HG03575 (cell line): ENCODE results near the gene GLB1L.

ENCODE experiments used
- ATAC-seq: cut with Tn5 transposase; IDR thresholded peaks from one replicate; pipeline ENCODE4 v1.9.1; 2021; ENCODE audit not compliant: unreplicated experiment, insufficient number of reproducible peaks, low FRiP score; ENCODE audit errors: extremely low read depth

GLB1L gene

GRCh38 chr2:219230059-219230540 is 15.1 kb downstream of the GLB1L start:
- no peak for ATAC-seq

DNA sequence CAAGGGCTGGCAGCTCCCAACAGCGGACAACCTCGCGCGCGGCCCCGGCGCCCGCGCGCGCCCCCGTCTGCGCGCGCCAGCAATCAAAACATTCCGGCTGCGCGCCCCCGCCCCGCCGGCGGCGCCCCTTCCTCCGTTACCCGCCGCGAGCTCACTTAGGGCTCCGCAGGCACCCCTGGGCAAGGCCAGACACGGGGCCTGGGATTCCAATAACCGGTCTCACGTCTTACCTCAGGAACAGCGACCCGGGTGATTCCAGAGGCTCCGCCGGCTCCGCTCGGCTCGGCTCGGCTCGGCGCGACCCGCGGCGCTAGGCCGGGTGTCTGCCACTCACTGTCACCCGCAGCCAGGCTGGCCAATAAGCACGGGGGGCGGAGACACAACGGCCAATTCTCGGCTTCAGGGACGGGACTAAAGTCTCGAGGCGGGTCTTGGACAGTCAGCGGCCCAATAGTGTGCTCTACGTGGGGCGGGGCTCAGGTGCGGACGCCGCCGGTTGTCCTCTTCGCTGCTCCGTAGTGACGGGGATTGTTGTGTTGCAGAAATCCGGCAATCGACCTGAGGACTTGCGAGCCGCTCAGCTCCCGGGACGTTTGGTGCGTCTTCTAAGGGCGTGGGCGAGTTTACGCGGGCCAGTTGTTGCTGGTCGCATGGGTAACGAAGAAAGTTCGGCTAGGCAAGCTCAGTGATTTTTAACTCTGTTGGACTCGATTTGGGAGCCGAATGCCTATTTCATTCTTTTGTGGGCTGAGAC is 15.8 kb downstream of the GLB1L start, which contains the start of the genes ANKZF1 and ATG9A:
ANKZF1 (plus strand) TSS at position 502 of the 754 bp plus-strand sequence. CDS start 452 bp downstream, outside the sequence.
ATG9A (minus strand) TSS at position 332 of the 754 bp plus-strand sequence. CDS start 1,612 bp downstream, outside the sequence.
- ATAC-seq = peak; percentile 79

DNA sequence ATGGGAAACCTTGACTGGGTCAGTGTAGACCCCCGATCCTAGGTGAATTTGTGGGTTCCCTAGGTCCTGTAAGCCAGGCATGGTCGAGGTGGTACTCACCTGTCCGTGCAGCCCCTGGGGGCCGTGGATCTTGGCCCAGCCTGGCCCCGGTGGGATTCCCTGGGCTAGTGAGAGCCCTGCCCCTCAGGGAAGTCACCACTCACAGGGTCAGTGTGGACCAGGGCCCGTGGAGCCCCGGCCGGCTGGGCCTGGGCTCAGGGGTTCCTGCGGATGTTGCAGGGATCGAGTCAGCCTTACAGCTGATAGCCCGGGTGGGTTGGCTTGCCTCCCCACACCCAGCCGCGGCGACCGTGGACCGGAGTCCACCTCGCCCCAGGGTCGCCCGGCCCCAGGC is 16.3 kb downstream of the GLB1L start:
- peak; percentile 5 for ATAC-seq

- no peak for ATAC-seq
Observed at GRCh38 chr2:219228041-219228910, 17.0 kb downstream of the GLB1L start.

- no peak for ATAC-seq
Observed at GRCh38 chr2:219225350-219225749, 19.9 kb downstream of the GLB1L start.

GRCh38 chr2:219223831-219224610 is 21.2 kb downstream of the GLB1L start:
- ATAC-seq = no peak

GRCh38 chr2:219221957-219222518 is 23.2 kb downstream of the GLB1L start:
- no peak for ATAC-seq

GRCh38 chr2:219220652-219221402 is 24.4 kb downstream of the GLB1L start:
- no peak for ATAC-seq

GRCh38 chr2:219219784-219220532 is 25.3 kb downstream of the GLB1L start:
- ATAC-seq = no peak

DNA sequence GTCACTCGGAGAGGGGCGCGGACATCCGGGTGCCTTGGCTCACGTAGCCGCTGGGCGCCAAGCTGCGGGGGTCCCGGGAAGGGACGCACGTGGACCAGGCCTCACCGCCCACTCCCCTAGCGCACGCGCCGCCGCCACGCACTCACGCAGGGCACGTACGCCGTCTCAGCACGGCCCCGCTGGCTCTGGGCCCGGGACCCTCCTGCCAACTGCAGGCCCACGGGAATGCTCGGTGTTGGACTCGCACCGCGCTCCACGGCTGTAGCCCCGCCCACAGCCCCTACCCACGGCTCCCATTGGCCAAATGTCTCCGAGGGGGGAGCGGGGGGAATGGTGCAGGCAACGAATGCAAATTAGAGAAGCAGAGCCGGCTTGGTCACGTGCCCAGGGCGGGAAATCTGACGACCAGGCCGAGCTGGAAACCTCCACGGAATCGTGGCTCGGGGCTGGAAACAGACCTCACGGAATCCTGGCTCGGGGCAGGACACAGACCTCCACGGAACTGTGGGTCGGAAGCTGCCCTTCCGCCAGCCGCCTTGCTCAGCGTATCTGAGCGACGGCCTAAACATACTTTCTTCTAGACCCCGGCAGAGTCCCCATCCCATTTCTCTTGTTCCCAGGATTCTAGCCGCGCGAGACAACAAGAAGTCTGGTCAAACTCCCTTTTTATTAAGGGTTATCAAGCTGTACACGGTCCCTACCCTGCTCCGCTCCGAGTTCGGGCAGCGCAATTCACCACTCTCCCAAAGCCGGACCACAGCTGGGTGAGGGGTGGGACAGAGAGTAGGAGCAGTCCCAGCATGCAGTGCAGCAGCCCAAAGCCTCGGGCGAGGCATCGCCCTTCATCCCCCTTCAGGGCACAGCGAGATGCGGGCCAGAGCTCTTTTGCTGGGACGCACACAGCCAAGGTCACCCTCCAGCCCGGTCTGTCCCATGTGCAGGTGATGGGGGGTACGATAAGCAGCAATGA is 26.2 kb downstream of the GLB1L start, which contains the start of gene ABCB6:
ABCB6 (minus strand) TSS at position 227 of the 970 bp plus-strand sequence. CDS start 285 bp downstream, outside the sequence.
- ATAC-seq = no peak

DNA sequence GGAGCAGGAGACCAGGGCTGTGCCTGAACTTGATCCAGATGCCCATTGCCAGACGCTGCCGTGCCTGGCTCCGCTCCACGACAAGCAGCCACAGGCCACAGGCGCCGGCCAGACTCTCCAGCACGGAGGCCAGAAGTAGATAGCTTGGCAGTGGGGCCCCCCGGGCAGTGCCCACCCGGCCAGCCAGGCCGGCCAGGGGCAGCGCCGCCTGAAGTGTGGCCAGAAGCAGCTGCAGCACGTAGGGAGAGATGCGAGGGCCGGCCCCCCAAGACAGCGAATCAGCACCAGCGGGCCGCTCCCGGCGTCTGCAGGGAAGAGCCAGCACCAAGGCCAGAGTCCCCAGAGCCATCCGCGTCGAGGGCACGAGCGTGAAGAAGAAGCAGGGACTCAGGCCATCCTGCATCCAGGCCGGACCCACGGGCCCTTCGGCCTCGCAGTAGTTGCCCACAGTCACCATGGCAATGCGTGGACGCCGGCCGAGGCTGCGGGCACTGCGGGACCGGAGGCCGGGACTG is 27.0 kb downstream of the GLB1L start:
- ATAC-seq = no peak

GRCh38 chr2:219216535-219216915 is 28.7 kb downstream of the GLB1L start:
- ATAC-seq = no peak

- ATAC-seq = no peak
Observed at GRCh38 chr2:219215871-219216534, 29.2 kb downstream of the GLB1L start.

GRCh38 chr2:219214786-219215185 is 30.5 kb downstream of the GLB1L start:
- ATAC-seq = no peak

GRCh38 chr2:219214141-219214540 is 31.1 kb downstream of the GLB1L start:
- no peak for ATAC-seq
